SK-N-SH treated with all-trans-retinoic acid at 6 μM for 48 hours (cell line): ENCODE results near the gene ARRB1.

Experiments used
- BACH2 ChIP-seq: fragments of 250-450 bp; sonication (Bioruptor Pico); IDR thresholded peaks from 2 replicates; pipeline ENCODE4 v1.9.0; 2021; ENCODE audit warnings: mild to moderate bottlenecking, borderline replicate concordance
- RARB ChIP-seq: fragments of 250-450 bp; sonication (Bioruptor Pico); IDR thresholded peaks from 2 replicates; pipeline ENCODE4 v1.8.0; 2021; ENCODE audit warnings: mild to moderate bottlenecking, moderate library complexity
- TCF4 ChIP-seq: fragments of 250-450 bp; sonication (Bioruptor Pico); IDR thresholded peaks from 2 replicates; pipeline ENCODE4 v1.8.0; 2021; ENCODE audit warnings: mild to moderate bottlenecking, moderate library complexity, borderline replicate concordance
- ZC3H10 ChIP-seq: fragments of 250-450 bp; sonication (Bioruptor Pico); IDR thresholded peaks from 2 replicates; pipeline ENCODE4 v1.5.1; 2021; ENCODE audit warnings: mild to moderate bottlenecking, moderate library complexity
- ZNF70 ChIP-seq: fragments of 450-650 bp; formaldehyde crosslinking; IDR thresholded peaks from 2 replicates; pipeline ENCODE4 v1.5.0; 2020; ENCODE audit warnings: mild to moderate bottlenecking, moderate library complexity
- TF ChIP-seq, protein P1 (sequence below): fragments of 250-450 bp; sonication (Bioruptor Pico); IDR thresholded peaks from 2 replicates; pipeline ENCODE4 v1.8.0; 2020; ENCODE audit warnings: mild to moderate bottlenecking, moderate library complexity, borderline replicate concordance
- TF ChIP-seq, protein P2 (sequence below): fragments of 250-450 bp; sonication (Bioruptor Pico); IDR thresholded peaks from 2 replicates; pipeline ENCODE4 v1.5.1; 2021; ENCODE audit warnings: mild to moderate bottlenecking, moderate library complexity

DNA sequence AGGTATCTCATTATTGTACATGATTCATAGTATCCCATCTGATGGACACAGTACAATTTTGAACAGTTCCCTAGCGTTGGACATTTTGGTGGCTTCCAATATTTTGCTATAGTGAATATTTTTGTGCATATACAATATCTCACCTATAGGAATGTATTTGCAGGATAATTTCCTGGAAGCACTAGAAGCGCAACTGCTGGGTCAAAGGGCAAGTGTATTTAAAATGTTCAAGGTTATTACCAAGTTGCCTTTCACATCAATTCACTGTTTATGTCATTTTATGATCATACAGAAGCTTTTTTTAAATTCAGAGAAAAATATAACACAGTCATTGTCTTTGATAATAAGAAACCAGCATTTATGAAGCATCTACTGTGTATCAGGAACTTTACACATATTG, 28.8 kb upstream of the ARRB1 start:
- TF ChIP-seq ZNF70 (CRISPR knock-in tag) (no peak), TCF4 (no peak), RARB (no peak), BACH2 (no peak), ZC3H10 (CRISPR knock-in tag) (no peak)
- TF ChIP-seq, protein P1, sequence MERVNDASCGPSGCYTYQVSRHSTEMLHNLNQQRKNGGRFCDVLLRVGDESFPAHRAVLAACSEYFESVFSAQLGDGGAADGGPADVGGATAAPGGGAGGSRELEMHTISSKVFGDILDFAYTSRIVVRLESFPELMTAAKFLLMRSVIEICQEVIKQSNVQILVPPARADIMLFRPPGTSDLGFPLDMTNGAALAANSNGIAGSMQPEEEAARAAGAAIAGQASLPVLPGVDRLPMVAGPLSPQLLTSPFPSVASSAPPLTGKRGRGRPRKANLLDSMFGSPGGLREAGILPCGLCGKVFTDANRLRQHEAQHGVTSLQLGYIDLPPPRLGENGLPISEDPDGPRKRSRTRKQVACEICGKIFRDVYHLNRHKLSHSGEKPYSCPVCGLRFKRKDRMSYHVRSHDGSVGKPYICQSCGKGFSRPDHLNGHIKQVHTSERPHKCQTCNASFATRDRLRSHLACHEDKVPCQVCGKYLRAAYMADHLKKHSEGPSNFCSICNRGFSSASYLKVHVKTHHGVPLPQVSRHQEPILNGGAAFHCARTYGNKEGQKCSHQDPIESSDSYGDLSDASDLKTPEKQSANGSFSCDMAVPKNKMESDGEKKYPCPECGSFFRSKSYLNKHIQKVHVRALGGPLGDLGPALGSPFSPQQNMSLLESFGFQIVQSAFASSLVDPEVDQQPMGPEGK, result no peak
- TF ChIP-seq, protein P2, sequence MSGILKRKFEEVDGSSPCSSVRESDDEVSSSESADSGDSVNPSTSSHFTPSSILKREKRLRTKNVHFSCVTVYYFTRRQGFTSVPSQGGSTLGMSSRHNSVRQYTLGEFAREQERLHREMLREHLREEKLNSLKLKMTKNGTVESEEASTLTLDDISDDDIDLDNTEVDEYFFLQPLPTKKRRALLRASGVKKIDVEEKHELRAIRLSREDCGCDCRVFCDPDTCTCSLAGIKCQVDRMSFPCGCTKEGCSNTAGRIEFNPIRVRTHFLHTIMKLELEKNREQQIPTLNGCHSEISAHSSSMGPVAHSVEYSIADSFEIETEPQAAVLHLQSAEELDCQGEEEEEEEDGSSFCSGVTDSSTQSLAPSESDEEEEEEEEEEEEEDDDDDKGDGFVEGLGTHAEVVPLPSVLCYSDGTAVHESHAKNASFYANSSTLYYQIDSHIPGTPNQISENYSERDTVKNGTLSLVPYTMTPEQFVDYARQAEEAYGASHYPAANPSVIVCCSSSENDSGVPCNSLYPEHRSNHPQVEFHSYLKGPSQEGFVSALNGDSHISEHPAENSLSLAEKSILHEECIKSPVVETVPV, result no peak
